Hepatocyte (in vitro differentiated cells): ENCODE data around the gene HECTD4. TPM values are rescaled to one million over a fixed set of nuclear protein-coding genes. Genes with fewer than 3 reads are reported as not detected.
"Not testable (repeated sequence)": the region's sequence is repeated elsewhere in the genome, so short reads cannot be mapped to it uniquely, and the experiment has no call there.

Experiments used
- DNase-seq: peaks from one replicate; pipeline ENCODE4 v3.0.0-alpha.2; 2016; ENCODE audit warnings: low spot score
- H2AFZ ChIP-seq: fragments of 200-600 bp; sonication (generic); 2 replicates; pipeline ENCODE4 v1.6.0; 2016; ENCODE audit warnings: antibody characterized with exemption, mild to moderate bottlenecking
- H3K27ac ChIP-seq: fragments of 200-600 bp; sonication (generic); 2 replicates; pipeline ENCODE4 v1.5.1; 2016; ENCODE audit warnings: mild to moderate bottlenecking
- H3K27me3 ChIP-seq: fragments of 200-600 bp; sonication (generic); 2 replicates; pipeline ENCODE4 v1.6.1; 2016
- H3K36me3 ChIP-seq: fragments of 200-600 bp; sonication (generic); replicated peaks from 2 replicates; pipeline ENCODE4 v1.5.1; 2016; ENCODE audit warnings: low read depth; ENCODE audit not compliant: insufficient read depth
- H3K4me1 ChIP-seq: fragments of 200-600 bp; sonication (generic); 2 replicates; pipeline ENCODE4 v1.5.1; 2016; ENCODE audit warnings: mild to moderate bottlenecking, moderate library complexity; ENCODE audit not compliant: insufficient read depth
- H3K4me2 ChIP-seq: fragments of 200-600 bp; sonication (generic); 2 replicates; pipeline ENCODE4 v1.6.0; 2016
- H3K4me3 ChIP-seq: fragments of 200-600 bp; sonication (generic); 2 replicates; pipeline ENCODE4 v1.5.1; 2016; ENCODE audit warnings: mild to moderate bottlenecking
- H3K79me2 ChIP-seq: fragments of 200-600 bp; sonication (generic); 2 replicates; pipeline ENCODE4 v1.6.0; 2017; ENCODE audit warnings: mild to moderate bottlenecking
- H3K9me2 ChIP-seq: fragments of 200-600 bp; sonication (generic); replicated peaks from 2 replicates; pipeline ENCODE4 v1.6.0; 2017; ENCODE audit warnings: mild to moderate bottlenecking; ENCODE audit not compliant: insufficient read depth
- H3K9me3 ChIP-seq: fragments of 200-600 bp; sonication (generic); 2 replicates; pipeline ENCODE4 v1.5.1; 2016; ENCODE audit warnings: low read depth, mild to moderate bottlenecking
- H4K20me1 ChIP-seq: fragments of 200-600 bp; sonication (generic); 2 replicates; pipeline ENCODE4 v1.6.0; 2016; ENCODE audit warnings: mild to moderate bottlenecking; ENCODE audit not compliant: insufficient read depth, poor library complexity, severe bottlenecking
- EZH2 ChIP-seq: fragments of 200-600 bp; sonication (generic); IDR thresholded peaks from 2 replicates; pipeline ENCODE4 v1.6.1; 2016; ENCODE audit warnings: antibody characterized with exemption, mild to moderate bottlenecking, borderline replicate concordance
- EZH2phosphoT487 ChIP-seq: fragments of 200-600 bp; sonication (generic); IDR thresholded peaks from one replicate; pipeline ENCODE4 v1.6.1; 2018; ENCODE audit warnings: antibody characterized with exemption, mild to moderate bottlenecking, low read depth, moderate library complexity; ENCODE audit not compliant: unreplicated experiment, severe bottlenecking
- WGBS: methylation state at CpG from one replicate; pipeline ENCODE4 v1.1.6; 2016; ENCODE audit warnings: low lambda C conversion rate; ENCODE audit errors: missing lambda C conversion rate; 5-methylcytosine and 5-hydroxymethylcytosine counted together
- microRNA-seq: library from miRNA; unstranded; fragments of <30 nt; microRNA quantifications from one replicate; pipeline ENCODE4, GENCODE V29; 2017
- polyA plus RNA-seq: library from polyadenylated mRNA; unstranded; fragments of >200 nt; fragmentation: Nextera tagmentation; extraction: Ambion mirVana; gene quantifications from 2 replicates; pipeline ENCODE4 v1.2.1, GENCODE V29; 2016
- small RNA-seq: library from RNA; depleted of rRNA; stranded (forward); fragments of <200 nt; gene quantifications from one replicate; pipeline ENCODE3, GENCODE V24; 2014
- total RNA-seq: library from RNA; depleted of rRNA; stranded (reverse); fragments of >200 nt; gene quantifications from 2 replicates; pipeline ENCODE4 v1.2.3, GENCODE V29; 2014
- TF ChIP-seq, protein P1 (sequence below): fragments of 200-600 bp; sonication (generic); IDR thresholded peaks from 2 replicates; pipeline ENCODE4 v1.5.1; 2016; ENCODE audit warnings: antibody characterized with exemption, mild to moderate bottlenecking; ENCODE audit not compliant: poor library complexity

The HECTD4 gene
- total and polyA plus RNA-seq, 2 experiments from 2014 or later: 22.7 to 27.1 TPM

DNA sequence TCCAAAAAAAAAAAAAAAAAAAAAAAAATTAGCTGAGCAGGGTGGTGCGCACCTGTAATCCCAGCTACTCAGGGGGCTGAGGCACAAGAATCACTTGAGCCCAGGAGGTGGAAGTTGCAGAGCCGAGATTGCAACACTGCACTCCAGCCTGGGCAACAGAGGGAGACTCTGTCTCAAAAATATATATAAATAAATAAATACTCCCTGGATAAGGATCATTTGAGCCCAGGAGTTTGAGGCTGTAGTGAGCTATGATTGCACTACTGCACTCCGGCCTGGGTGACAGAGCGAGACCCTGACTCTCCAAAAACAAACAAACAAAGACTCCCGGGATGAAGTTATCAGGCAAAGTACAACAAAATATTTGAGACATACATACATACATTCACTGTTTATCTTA is 270.3 kb downstream of the HECTD4 start:
- no peak overlapping the region for H3K4me2 ChIP-seq
- H3K9me3 ChIP-seq: no peaks in the 10 kb centered on the region
- H3K4me1 ChIP-seq: peaks cover 20% of the 10 kb centered on the region
- no peak for DNase-seq
- no peaks in the 10 kb centered on the region for H3K27me3 ChIP-seq
- no peaks in the 10 kb centered on the region for H3K9me2 ChIP-seq
- WGBS: 77% methylated on average over 5 of the region's 5 CpGs
- H3K27ac ChIP-seq: no peak overlapping the region
- H4K20me1 ChIP-seq: peaks cover 4% of the 10 kb centered on the region
- H2AFZ ChIP-seq: no peak overlapping the region
- TF ChIP-seq, protein P1, sequence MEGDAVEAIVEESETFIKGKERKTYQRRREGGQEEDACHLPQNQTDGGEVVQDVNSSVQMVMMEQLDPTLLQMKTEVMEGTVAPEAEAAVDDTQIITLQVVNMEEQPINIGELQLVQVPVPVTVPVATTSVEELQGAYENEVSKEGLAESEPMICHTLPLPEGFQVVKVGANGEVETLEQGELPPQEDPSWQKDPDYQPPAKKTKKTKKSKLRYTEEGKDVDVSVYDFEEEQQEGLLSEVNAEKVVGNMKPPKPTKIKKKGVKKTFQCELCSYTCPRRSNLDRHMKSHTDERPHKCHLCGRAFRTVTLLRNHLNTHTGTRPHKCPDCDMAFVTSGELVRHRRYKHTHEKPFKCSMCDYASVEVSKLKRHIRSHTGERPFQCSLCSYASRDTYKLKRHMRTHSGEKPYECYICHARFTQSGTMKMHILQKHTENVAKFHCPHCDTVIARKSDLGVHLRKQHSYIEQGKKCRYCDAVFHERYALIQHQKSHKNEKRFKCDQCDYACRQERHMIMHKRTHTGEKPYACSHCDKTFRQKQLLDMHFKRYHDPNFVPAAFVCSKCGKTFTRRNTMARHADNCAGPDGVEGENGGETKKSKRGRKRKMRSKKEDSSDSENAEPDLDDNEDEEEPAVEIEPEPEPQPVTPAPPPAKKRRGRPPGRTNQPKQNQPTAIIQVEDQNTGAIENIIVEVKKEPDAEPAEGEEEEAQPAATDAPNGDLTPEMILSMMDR: no peak
- TF ChIP-seq EZH2 (no peak), EZH2phosphoT487 (no peak)
- H3K36me3 ChIP-seq: no peaks in the 10 kb centered on the region
- peaks cover 20% of the 10 kb centered on the region for H3K79me2 ChIP-seq
- no peak overlapping the region for H3K4me3 ChIP-seq

DNA sequence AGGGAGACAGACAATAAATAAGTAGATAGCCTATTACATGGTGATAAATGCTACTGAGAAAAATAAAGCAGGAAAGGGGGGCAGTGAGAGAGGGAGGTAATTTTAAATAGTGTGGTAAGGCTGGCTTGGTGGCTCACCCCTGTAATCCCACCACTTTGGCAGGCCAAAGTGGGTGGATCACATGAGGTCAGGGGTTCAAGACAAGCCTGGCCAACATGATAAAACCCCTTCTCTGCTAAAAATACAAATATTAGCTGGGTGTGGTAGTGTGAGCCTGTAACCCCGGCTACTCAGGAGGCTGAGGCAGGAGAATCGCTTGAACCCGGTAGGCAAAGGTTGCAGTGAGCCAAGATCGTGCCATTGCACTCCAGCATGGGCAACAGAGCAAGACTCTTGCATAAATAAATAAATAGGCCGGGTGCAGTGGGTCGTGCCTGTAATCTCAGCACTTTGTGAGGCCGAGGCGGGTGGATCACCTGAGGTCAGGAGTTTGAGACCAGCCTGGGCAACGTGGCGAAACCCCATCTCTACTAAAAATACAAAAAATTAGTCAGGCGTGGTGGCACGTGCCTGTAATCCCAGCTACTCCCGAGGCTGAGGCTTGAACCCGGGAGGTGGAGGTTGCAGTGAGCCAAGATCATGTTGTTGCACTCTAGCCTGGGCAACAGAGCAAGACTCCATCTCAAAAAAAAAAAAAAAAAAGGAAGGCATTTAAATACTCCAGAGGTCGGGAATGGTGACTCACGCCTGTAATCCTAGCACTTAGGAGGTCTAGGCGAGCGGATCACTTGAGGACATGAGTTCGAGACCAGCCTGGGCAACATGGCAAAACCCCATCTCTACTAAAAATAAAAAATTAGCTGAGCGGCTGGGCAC is 271.2 kb downstream of the HECTD4 start:
- not testable (repeated sequence) for H3K27me3 ChIP-seq, H4K20me1 ChIP-seq, DNase-seq, H2AFZ ChIP-seq, H3K9me3 ChIP-seq, H3K4me2 ChIP-seq, H3K36me3 ChIP-seq, H3K9me2 ChIP-seq, H3K4me3 ChIP-seq
- Histone ChIP-seq H3K4me1 (peaks cover 20% of the 10 kb centered on the region), H3K79me2 (peaks cover 29% of the 10 kb centered on the region), H3K27ac (peak overlapping the region; percentile 92)
- 87% methylated on average over 20 of the region's 20 CpGs for WGBS

Small RNA genes within 50 kb of the gene (microRNA-seq; reads per million reads assigned to microRNA genes)
- not detected for gene MIR6861

Small RNA genes within 50 kb of the gene (small RNA-seq; reads per million reads assigned to genes)
- not detected for gene RF00019

Other genes with a start within 250 kb of the HECTD4 start
- gene RPL6, start 27.2 kb upstream of the HECTD4 start, total RNA-seq: 1,682 and 1,816 TPM in 2 replicates
- 279 and 281 TPM in 2 replicates for gene RPL6, start 27.2 kb upstream of the HECTD4 start, polyA plus RNA-seq
- 102 and 115 TPM in 2 replicates for gene PTPN11, start 36.5 kb upstream of the HECTD4 start, total RNA-seq
- gene PTPN11, start 36.5 kb upstream of the HECTD4 start, polyA plus RNA-seq: 56.0 and 66.6 TPM in 2 replicates